Common myeloid progenitor, CD34-positive (primary cell): ENCODE data around the gene HAO2.
"Not testable (repeated sequence)": the region's sequence is repeated elsewhere in the genome, so short reads cannot be mapped to it uniquely, and the experiment has no call there.

ENCODE experiments used
- CTCF ChIA-PET: fragments of 350-600 bp; sonication (Branson Sonifier 250); formaldehyde crosslinking; loops from one replicate; lab custom pipeline; 2021; ENCODE audit warnings: antibody characterized with exemption; lab: Charles Lee
- POLR2A ChIA-PET: fragments of 350-600 bp; sonication (Branson Sonifier 250); formaldehyde crosslinking; loops from one replicate; lab custom pipeline; 2021; ENCODE audit warnings: antibody characterized with exemption; lab: Charles Lee
- DNase-seq, 3 donors: peaks; one replicate each; pipeline versions ENCODE4 v3.0.0 to v3.0.0-alpha.2; 2013
- H3K27ac ChIP-seq, 2 experiments: 1 replicate in 1 of 2; 2 replicates in 1 of 2; pipeline ENCODE4 v1.7.0; 2013; ENCODE audit warnings: inconsistent platforms in 2 of 2, low read length in 2 of 2, mild to moderate bottlenecking in 2 of 2, low read depth in 1 of 2, moderate library complexity in 1 of 2; ENCODE audit not compliant: severe bottlenecking in 2 of 2, insufficient read depth in 1 of 2, poor library complexity in 1 of 2
- H3K27me3 ChIP-seq, 5 experiments: replicated peaks in 2 of 5; 1 replicate in 3 of 5; 2 replicates in 2 of 5; pipeline versions ENCODE4 v1.6.1 to v1.7.0; 2013; ENCODE audit warnings: low read length in 4 of 5, mild to moderate bottlenecking in 2 of 5, moderate library complexity in 2 of 5, inconsistent platforms in 1 of 5; ENCODE audit not compliant: insufficient read depth in 5 of 5, control insufficient read depth in 4 of 5
- H3K36me3 ChIP-seq, 4 experiments: 1 replicate in 2 of 4; 2 replicates in 2 of 4; pipeline versions ENCODE4 v1.6.1 to v1.7.0; 2013; ENCODE audit warnings: low read length in 3 of 4, control low read depth in 1 of 4, mild to moderate bottlenecking in 1 of 4; ENCODE audit not compliant: control insufficient read depth in 4 of 4, insufficient read depth in 4 of 4
- H3K4me1 ChIP-seq, 4 experiments: 1 replicate in 3 of 4; 2 replicates in 1 of 4; pipeline versions ENCODE4 v1.6.1 to v1.7.1; 2013; ENCODE audit warnings: low read length in 3 of 4, mild to moderate bottlenecking in 3 of 4, control low read depth in 1 of 4, inconsistent platforms in 1 of 4, moderate library complexity in 1 of 4; ENCODE audit not compliant: control insufficient read depth in 4 of 4, insufficient read depth in 4 of 4; ENCODE audit errors: control extremely low read depth in 1 of 4
- H3K4me3 ChIP-seq, 7 experiments: 1 replicate in 4 of 7; 2 replicates in 3 of 7; pipeline versions ENCODE4 v1.5.1 to v1.7.0; 2013; ENCODE audit warnings: mild to moderate bottlenecking in 7 of 7, low read length in 6 of 7, moderate library complexity in 6 of 7, inconsistent platforms in 2 of 7, low read depth in 2 of 7, control low read depth in 1 of 7; ENCODE audit not compliant: insufficient read depth in 4 of 7, control insufficient read depth in 1 of 7; ENCODE audit errors: extremely low read depth in 1 of 7
- H3K9me3 ChIP-seq, 5 experiments: 1 replicate in 4 of 5; 2 replicates in 1 of 5; pipeline versions ENCODE4 v1.6.1 to v1.7.1; 2013; ENCODE audit warnings: low read length in 4 of 5, mild to moderate bottlenecking in 2 of 5, inconsistent platforms in 1 of 5, low read depth in 1 of 5, moderate library complexity in 1 of 5; ENCODE audit not compliant: control insufficient read depth in 4 of 5, insufficient read depth in 2 of 5; ENCODE audit errors: control extremely low read depth in 1 of 5
- WGBS: methylation state at CpG from one replicate; pipeline ENCODE4 v1.1.5; 2013; ENCODE audit not compliant: insufficient coverage; 5-methylcytosine and 5-hydroxymethylcytosine counted together

Gene HAO2

GRCh38 chr1:119332622-119333021 lies 36.0 kb upstream of the HAO2 start:
- Histone ChIP-seq H3K36me3 (no peaks in the 10 kb centered on the region), H3K4me1 (peaks cover 0 to 5% (median 1%) of the 10 kb centered on the region in 4 experiments), H3K27me3 (peaks cover 0 to 2% (median 0%) of the 10 kb centered on the region in 5 experiments), H3K27ac (no peak overlapping the region), H3K4me3 (no peak overlapping the region), H3K9me3 (no peaks in the 10 kb centered on the region)
- POLR2A ChIA-PET = no interaction called here
- 90% methylated on average over 4 of the region's 6 CpGs for WGBS
- no peak for DNase-seq
- CTCF ChIA-PET = no interaction called here

DNA sequence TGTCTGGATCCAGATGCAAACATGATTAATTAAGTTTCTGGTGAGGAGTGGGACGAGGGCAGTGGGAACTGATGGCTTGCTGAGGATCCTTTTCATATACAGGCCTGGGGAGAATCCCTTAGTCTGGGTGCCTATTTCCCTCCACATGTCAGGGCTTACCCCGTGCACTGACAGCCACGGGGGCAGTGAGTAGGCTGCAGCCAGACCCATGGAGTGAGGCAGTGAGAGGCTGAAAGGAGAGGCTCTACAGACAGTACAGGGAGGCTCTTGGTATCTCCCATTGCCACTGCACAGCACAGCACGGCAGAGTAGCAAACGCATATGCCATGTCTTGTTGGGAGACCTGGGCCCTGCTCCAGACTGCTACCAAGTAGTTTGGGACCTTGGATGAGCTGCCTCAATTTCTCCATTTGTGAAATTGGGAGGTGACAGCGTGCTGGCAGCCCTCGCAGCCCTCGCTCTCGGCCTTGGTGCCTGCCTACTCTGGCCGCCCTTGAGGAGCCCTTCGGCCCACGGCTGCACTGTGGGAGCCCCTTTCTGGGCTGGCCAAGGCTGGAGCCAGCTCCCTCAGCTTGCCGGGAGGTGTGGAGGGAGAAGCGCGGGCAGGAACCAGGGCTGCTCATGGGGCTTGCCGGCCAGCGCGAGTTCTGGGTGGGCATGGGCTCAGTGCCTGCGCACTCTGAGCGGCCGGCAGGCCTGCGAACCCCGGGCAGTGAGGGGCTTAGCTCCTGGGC lies 35.3 kb upstream of the HAO2 start:
- WGBS = 97% methylated on average over 22 of the region's 23 CpGs
- CTCF ChIA-PET = no interaction called here
- Histone ChIP-seq H3K4me1 (no peaks in the 10 kb centered on the region), H3K27me3 (peaks cover 0 to 2% (median 0%) of the 10 kb centered on the region in 5 experiments), H3K27ac (no peak overlapping the region), H3K9me3 (no peaks in the 10 kb centered on the region), H3K36me3 (no peaks in the 10 kb centered on the region), H3K4me3 (no peak overlapping the region)
- DNase-seq = no peak
- POLR2A ChIA-PET = no interaction called here

DNA sequence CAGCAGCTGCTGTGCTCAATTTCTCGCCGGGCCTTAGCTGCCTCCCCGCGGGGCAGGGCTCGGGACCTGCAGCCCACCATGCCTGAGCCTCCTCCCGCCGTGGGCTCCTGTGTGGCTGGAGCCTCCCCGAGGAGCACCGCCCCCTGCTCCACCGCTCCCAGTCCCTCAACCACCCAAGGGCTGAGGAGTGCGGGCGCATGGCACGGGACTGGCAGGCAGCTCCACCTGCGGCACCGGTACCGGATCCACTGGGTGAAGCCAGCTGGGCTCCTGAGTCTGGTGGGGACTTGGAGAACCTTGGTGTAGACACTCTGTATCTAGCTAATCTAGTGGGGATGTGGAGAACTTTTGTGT lies 34.7 kb upstream of the HAO2 start:
- DNase-seq, H3K4me3 ChIP-seq, H3K27ac ChIP-seq, POLR2A ChIA-PET, H3K4me1 ChIP-seq, CTCF ChIA-PET, H3K9me3 ChIP-seq, H3K27me3 ChIP-seq, H3K36me3 ChIP-seq: not testable (repeated sequence)
- WGBS = 100% methylated on average over 5 of the region's 16 CpGs

- no peak for DNase-seq
- 100% methylated on average over 2 of the region's 4 CpGs for WGBS
Observed at GRCh38 chr1:119336848-119337247, 31.7 kb upstream of the HAO2 start.

DNA sequence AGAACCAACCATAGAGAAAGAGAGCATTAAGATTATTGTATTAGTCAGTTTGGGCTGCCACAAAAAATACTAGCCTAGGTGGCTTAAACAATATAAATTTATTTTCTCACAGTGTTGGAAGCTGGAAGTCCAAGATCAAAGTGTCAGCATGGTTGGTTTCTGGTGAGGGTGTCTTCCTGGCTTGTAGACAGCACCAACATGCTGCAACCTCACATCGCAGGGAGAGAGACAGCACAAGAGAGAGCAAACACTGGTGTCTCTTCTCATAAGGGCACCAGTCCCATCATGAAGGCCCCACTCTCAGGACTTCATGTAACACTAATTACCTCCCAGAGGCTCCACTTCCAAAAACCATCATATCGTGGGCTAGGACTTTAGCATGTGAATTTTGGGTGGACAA lies 30.6 kb upstream of the HAO2 start:
- Histone ChIP-seq H3K36me3 (no peaks in the 10 kb centered on the region), H3K4me1 (no peaks in the 10 kb centered on the region), H3K27me3 (peaks cover 0 to 2% (median 0%) of the 10 kb centered on the region in 5 experiments), H3K4me3 (no peak overlapping the region), H3K27ac (no peak overlapping the region), H3K9me3 (no peaks in the 10 kb centered on the region)
- ChIA-PET POLR2A (no interaction called here), CTCF (no interaction called here)
- 100% methylated on average over 1 of the region's 2 CpGs for WGBS
- no peak for DNase-seq

More at GRCh38 chr1:119336848-119337247, 31.7 kb upstream of the HAO2 start:
- ChIA-PET POLR2A (no interaction called here), CTCF (interaction anchor here (0.7 kb wide), 1 partner anchor 9 kb away, joined by 3 read pairs; no protein-coding TSS in a partner anchor)
- Histone ChIP-seq H3K4me1 (no peaks in the 10 kb centered on the region), H3K9me3 (no peaks in the 10 kb centered on the region), H3K27ac (no peak overlapping the region), H3K36me3 (no peaks in the 10 kb centered on the region), H3K4me3 (no peak overlapping the region), H3K27me3 (peaks cover 0 to 2% (median 0%) of the 10 kb centered on the region in 5 experiments)

- Histone ChIP-seq H3K27me3 (peaks cover 0 to 2% (median 0%) of the 10 kb centered on the region in 5 experiments), H3K4me1 (no peaks in the 10 kb centered on the region), H3K27ac (no peak overlapping the region), H3K4me3 (no peak overlapping the region), H3K9me3 (no peaks in the 10 kb centered on the region), H3K36me3 (no peaks in the 10 kb centered on the region)
- DNase-seq = no peak
- WGBS = no CpG with 5 or more reads among the region's 3 CpGs
- POLR2A ChIA-PET = no interaction called here
- CTCF ChIA-PET = no interaction called here
Observed at GRCh38 chr1:119338757-119339156, 29.8 kb upstream of the HAO2 start.

DNA sequence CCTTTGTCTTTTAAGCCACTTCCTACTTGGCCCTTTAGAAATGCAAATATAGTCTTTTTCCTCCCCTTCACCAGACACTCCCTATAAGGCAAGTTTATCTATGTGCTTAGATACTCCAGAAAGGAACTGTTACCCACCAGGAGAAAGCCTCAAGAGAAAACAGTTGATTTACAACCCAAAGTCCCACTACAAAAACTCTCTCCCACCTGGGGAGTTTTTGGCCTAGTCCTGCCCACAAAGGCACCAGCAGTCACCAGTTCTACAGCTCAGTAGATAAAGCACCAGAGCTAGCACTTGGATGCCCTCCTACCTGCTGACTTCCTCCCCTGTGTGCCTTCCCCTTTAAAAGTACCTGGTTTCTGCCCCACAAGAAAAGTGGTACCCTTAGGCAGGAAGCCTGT lies 27.7 kb upstream of the HAO2 start:
- Histone ChIP-seq H3K27me3 (peaks cover 0 to 2% (median 0%) of the 10 kb centered on the region in 5 experiments), H3K4me1 (no peaks in the 10 kb centered on the region), H3K36me3 (no peaks in the 10 kb centered on the region), H3K27ac (no peak overlapping the region), H3K9me3 (no peaks in the 10 kb centered on the region), H3K4me3 (no peak overlapping the region)
- no peak for DNase-seq
- ChIA-PET POLR2A (no interaction called here), CTCF (no interaction called here)
